ENCODE data around the gene CNKSR3.

The CNKSR3 gene

GRCh38 chr6:154428897-154429296 lies 81.6 kb downstream of the CNKSR3 start:
- no peak overlapping the region for H3K4me3 ChIP-seq (replicated peaks in 1 of 2; ENCODE audit: low read depth in 2 of 2, low read length in 2 of 2)
- DNase-seq (ENCODE audit: low read depth in 2 of 2) = peak in 1 of 2 donors; percentile 32
- TF ChIP-seq CTCF (IDR thresholded peaks at IDR 0.05; ENCODE audit: low read depth, low read length) = no peak

GRCh38 chr6:154427446-154427845 lies 83.0 kb downstream of the CNKSR3 start:
- no peak overlapping the region for H3K4me3 ChIP-seq (replicated peaks in 1 of 2; ENCODE audit: low read depth in 2 of 2, low read length in 2 of 2)
- DNase-seq (ENCODE audit: low read depth in 2 of 2) = peak in 1 of 2 donors; percentile 12
- no peak for TF ChIP-seq CTCF (IDR thresholded peaks at IDR 0.05; ENCODE audit: low read depth, low read length)

- no peak for TF ChIP-seq CTCF (IDR thresholded peaks at IDR 0.05; ENCODE audit: low read depth, low read length)
- no peak overlapping the region for H3K4me3 ChIP-seq (replicated peaks in 1 of 2; ENCODE audit: low read depth in 2 of 2, low read length in 2 of 2)
- DNase-seq (ENCODE audit: low read depth in 2 of 2) = no peak
Measured at GRCh38 chr6:154426997-154427396, 83.5 kb downstream of the CNKSR3 start.

GRCh38 chr6:154425034-154425433 lies 85.5 kb downstream of the CNKSR3 start:
- no peak for TF ChIP-seq CTCF (IDR thresholded peaks at IDR 0.05; ENCODE audit: low read depth, low read length)
- H3K4me3 ChIP-seq (replicated peaks in 1 of 2; ENCODE audit: low read depth in 2 of 2, low read length in 2 of 2) = no peak overlapping the region
- DNase-seq (ENCODE audit: low read depth in 2 of 2) = no peak

- TF ChIP-seq CTCF (IDR thresholded peaks at IDR 0.05; ENCODE audit: low read depth, low read length) = no peak
- peak in 1 of 2 donors; percentile 35 for DNase-seq (ENCODE audit: low read depth in 2 of 2)
- H3K4me3 ChIP-seq (replicated peaks in 1 of 2; ENCODE audit: low read depth in 2 of 2, low read length in 2 of 2) = no peak overlapping the region
Measured at GRCh38 chr6:154414021-154414813, 96.3 kb downstream of the CNKSR3 start.

GRCh38 chr6:154412106-154412820 lies 98.2 kb downstream of the CNKSR3 start:
- DNase-seq (ENCODE audit: low read depth in 2 of 2) = no peak
- H3K4me3 ChIP-seq (replicated peaks in 1 of 2; ENCODE audit: low read depth in 2 of 2, low read length in 2 of 2) = no peak overlapping the region
- no peak for TF ChIP-seq CTCF (IDR thresholded peaks at IDR 0.05; ENCODE audit: low read depth, low read length)
